Liver (tissue), 3 donors: ENCODE results near the gene TMEM165.

Source experiments
- ATF3 ChIP-seq: IDR thresholded peaks from 2 replicates; pipeline ENCODE4 v1.6.1; 2016; ENCODE audit warnings: antibody characterized with exemption
- CTCF ChIP-seq: fragments of 150-350 bp; IDR thresholded peaks from 2 replicates; pipeline ENCODE4 v1.5.1; 2017; ENCODE audit warnings: improper control_type of control experiment, low read depth, low read length; ENCODE audit not compliant: missing input control
- EGR1 ChIP-seq, 2 donors: IDR thresholded peaks; 2 replicates each; pipeline ENCODE4 v1.6.1; 2016 to 2018; ENCODE audit warnings: antibody characterized with exemption in 2 of 2, low read depth in 2 of 2
- FOXA1 ChIP-seq: IDR thresholded peaks from 2 replicates; pipeline ENCODE4 v1.6.1; 2016; ENCODE audit warnings: antibody characterized with exemption
- GABPA ChIP-seq, 2 donors: IDR thresholded peaks in 1 of 2; conservative IDR thresholded peaks in 1 of 2; 2 replicates each; pipeline ENCODE4 v1.6.1; 2016; ENCODE audit warnings: antibody characterized with exemption in 2 of 2, mild to moderate bottlenecking in 1 of 2, moderate library complexity in 1 of 2
- HNF4G ChIP-seq: IDR thresholded peaks from 2 replicates; pipeline ENCODE4 v1.6.1; 2016; ENCODE audit warnings: antibody characterized with exemption
- JUND ChIP-seq, 2 donors: IDR thresholded peaks; 2 replicates each; pipeline ENCODE4 v1.6.1; 2016; ENCODE audit warnings: antibody characterized with exemption in 2 of 2
- MAX ChIP-seq: IDR thresholded peaks from 2 replicates; pipeline ENCODE4 v1.6.1; 2016; ENCODE audit warnings: antibody characterized with exemption
- RAD21 ChIP-seq, 2 donors: IDR thresholded peaks; 2 replicates each; pipeline ENCODE4 v1.6.1; 2016; ENCODE audit warnings: antibody characterized with exemption in 2 of 2, mild to moderate bottlenecking in 2 of 2
- REST ChIP-seq: IDR thresholded peaks from 2 replicates; pipeline ENCODE4 v1.6.1; 2016; ENCODE audit warnings: antibody characterized with exemption, mild to moderate bottlenecking
- SP1 ChIP-seq: IDR thresholded peaks from 2 replicates; pipeline ENCODE4 v1.6.1; 2018; ENCODE audit warnings: antibody characterized with exemption, mild to moderate bottlenecking
- TAF1 ChIP-seq: conservative IDR thresholded peaks from 2 replicates; pipeline ENCODE4 v1.6.1; 2016; ENCODE audit warnings: antibody characterized with exemption, mild to moderate bottlenecking
- YY1 ChIP-seq: IDR thresholded peaks from 2 replicates; pipeline ENCODE4 v1.6.1; 2016; ENCODE audit warnings: antibody characterized with exemption, mild to moderate bottlenecking
- ZBTB33 ChIP-seq: IDR thresholded peaks from 2 replicates; pipeline ENCODE4 v1.6.1; 2016; ENCODE audit warnings: antibody characterized with exemption
- donor health status: healthy.
- donor health status: healthy.

- TF ChIP-seq RAD21 (IDR thresholded peaks at IDR 0.05) (no peak), SP1 (no peak), MAX (no peak), CTCF (no peak), REST (no peak), HNF4G (no peak), ZBTB33 (no peak), YY1 (no peak), ATF3 (no peak), GABPA (IDR thresholded peaks at IDR 0.05 in 1 of 2, conservative IDR thresholded peaks at IDR 0.05 in 1 of 2) (no peak), TAF1 (no peak), JUND (IDR thresholded peaks at IDR 0.05) (no peak), FOXA1 (no peak), EGR1 (IDR thresholded peaks at IDR 0.05; ENCODE audit: low read depth in 2 of 2) (no peak)
These were observed 46.8 kb downstream of the TMEM165 start for GRCh38 chr4:55442541-55442940.
